Motor neuron (in vitro differentiated cells): ENCODE measurements around the gene ST3GAL4. TPM values are rescaled to one million over a fixed set of nuclear protein-coding genes. Genes with fewer than 3 reads are reported as not detected.
"Not testable (repeated sequence)": the region's sequence is repeated elsewhere in the genome, so short reads cannot be mapped to it uniquely, and the experiment has no call there.

Source experiments
- ATAC-seq, 8 experiments: fragments of 200-7000 bp; cut with Tn5 transposase; replicated peaks in 6 of 8; 2 replicates each; pipeline ENCODE4 v1.8.0; 2021; ENCODE audit warnings: mild to moderate bottlenecking in 8 of 8, moderate library complexity in 8 of 8
- H3K27ac ChIP-seq, 2 donors: fragments of 250-450 bp; sonication (Bioruptor Pico); 2 replicates each; pipeline ENCODE4 v1.9.0; 2021; ENCODE audit warnings: antibody characterized with exemption in 2 of 2, mild to moderate bottlenecking in 2 of 2, moderate library complexity in 1 of 2
- H3K4me1 ChIP-seq, 2 donors: fragments of 250-450 bp; sonication (Bioruptor Pico); replicated peaks in 1 of 2; 2 replicates each; pipeline ENCODE4 v1.6.1; 2021; ENCODE audit warnings: antibody characterized with exemption in 2 of 2, mild to moderate bottlenecking in 2 of 2, moderate library complexity in 1 of 2
- H3K4me3 ChIP-seq, 5 donors: fragments of 250-450 bp; sonication (Bioruptor Pico); 2 replicates each; pipeline ENCODE4 v1.9.0; 2021; ENCODE audit warnings: antibody characterized with exemption in 5 of 5, mild to moderate bottlenecking in 5 of 5, moderate library complexity in 4 of 5
- WGBS, 10 experiments: fragments of 450-650 bp; shearing (Covaris generic); methylation state at CpG; one replicate each; pipeline ENCODE4 v1.0.0; 2022; 5-methylcytosine and 5-hydroxymethylcytosine counted together
- in situ Hi-C, 9 experiments: fragments of 400-800 bp; cut with MboI; loops; one replicate each; pipeline ENCODE4 v1.15.0; 2021; ENCODE audit warnings: low sequenced_read_pairs in 9 of 9, low pct_unique_long_range_greater_than_20kb in 2 of 9; ENCODE audit not compliant: unreplicated experiment in 9 of 9
- total RNA-seq, 8 experiments: library from RNA; unstranded; fragments of 300-600 nt; gene quantifications; 2 replicates each; pipeline versions ENCODE4 v1.2.3 to v1.2.4, GENCODE V29; 2022

Gene ST3GAL4, protein sequence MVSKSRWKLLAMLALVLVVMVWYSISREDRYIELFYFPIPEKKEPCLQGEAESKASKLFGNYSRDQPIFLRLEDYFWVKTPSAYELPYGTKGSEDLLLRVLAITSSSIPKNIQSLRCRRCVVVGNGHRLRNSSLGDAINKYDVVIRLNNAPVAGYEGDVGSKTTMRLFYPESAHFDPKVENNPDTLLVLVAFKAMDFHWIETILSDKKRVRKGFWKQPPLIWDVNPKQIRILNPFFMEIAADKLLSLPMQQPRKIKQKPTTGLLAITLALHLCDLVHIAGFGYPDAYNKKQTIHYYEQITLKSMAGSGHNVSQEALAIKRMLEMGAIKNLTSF
- total RNA-seq, result 10 to 100 TPM in 4 of 8 experiments, 1 to 10 TPM in 4; 5.6 to 98.9 (median 11.3) TPM

DNA sequence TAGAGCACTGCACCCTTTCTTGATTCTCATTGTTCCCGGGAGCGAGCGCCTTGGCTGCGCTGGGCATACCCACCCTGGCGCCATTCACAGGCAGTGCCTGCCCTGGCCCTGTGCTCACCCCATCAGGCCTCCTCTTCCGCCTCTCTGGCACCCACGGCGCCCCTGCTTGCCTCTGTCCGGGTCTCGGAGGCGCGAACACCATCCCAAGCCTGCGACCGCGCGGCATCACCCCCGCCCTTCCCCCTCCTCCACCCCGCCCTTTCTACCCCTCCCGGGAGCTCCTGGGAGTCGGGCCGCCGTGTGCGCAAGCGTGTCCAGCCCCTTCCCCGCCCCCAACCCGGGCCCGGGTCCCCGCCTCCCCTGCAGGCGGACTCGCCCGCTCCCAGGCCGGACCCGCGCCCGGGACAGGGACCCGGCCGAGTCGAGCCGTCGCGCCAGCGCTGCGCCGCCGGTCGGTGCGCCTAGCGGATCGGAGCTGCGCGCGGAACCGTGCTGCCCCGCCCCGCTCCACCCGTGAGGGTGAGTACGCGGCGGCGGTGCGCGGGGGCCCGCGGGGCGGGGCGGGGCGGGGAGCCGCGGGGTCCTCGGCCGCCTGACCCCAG lies at the start of gene ST3GAL4:
ST3GAL4 (plus strand) TSS at position 363 of the 602 bp plus-strand sequence. CDS start 50,470 bp downstream, outside the sequence.
- Histone ChIP-seq H3K4me3 (peak within 1 kb of the TSS; percentile 74 to 93 (median 84)), H3K27ac (peak within 1 kb of the TSS; percentile 49 to 80), H3K4me1 (peaks cover 19 to 21% of the 10 kb centered on the region in 2 donors)
- peak; percentile 36 to 91 (median 87) for ATAC-seq
- WGBS, 10 experiments, result 0 to 2% methylated on average over 5 to 9 of the region's 71 CpGs; no CpG with 5 or more reads in 8 of the 10 experiments
- in situ Hi-C loops, result no loop called here

DNA sequence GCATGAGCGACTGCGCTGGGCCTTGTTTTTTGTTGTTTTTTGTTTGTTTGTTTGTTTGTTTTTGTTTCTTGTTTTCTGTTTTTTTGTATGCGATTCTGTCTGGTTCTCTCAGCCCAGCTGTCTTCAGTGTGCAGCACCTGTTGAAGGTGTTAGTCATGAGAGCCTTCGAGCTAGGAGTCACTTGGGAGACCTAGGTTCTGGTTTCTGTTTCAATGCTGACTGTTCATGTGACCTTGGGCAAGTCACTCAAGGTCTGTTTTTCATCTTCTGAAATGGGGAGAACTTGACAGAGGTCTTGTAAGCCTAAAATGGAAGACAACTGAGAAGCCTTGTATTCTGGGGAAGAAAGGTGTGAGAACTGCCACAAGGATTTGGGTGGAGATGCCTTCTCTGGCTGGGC lies 49.8 kb upstream of the ST3GAL4 start:
- in situ Hi-C loops, result loop anchor here in 1 of 9 experiments (25.0 kb wide), 1 partner anchor 107 kb away; no protein-coding TSS in a partner anchor
- WGBS, 10 experiments, result 83 to 100% (median 100%) methylated on average over 1 to 4 of the region's 4 CpGs; no CpG with 5 or more reads in 1 of the 10 experiments
- Histone ChIP-seq H3K4me3 (no peak overlapping the region), H3K27ac (no peak overlapping the region), H3K4me1 (peaks cover 8 to 10% of the 10 kb centered on the region in 2 donors)
- no peak for ATAC-seq

DNA sequence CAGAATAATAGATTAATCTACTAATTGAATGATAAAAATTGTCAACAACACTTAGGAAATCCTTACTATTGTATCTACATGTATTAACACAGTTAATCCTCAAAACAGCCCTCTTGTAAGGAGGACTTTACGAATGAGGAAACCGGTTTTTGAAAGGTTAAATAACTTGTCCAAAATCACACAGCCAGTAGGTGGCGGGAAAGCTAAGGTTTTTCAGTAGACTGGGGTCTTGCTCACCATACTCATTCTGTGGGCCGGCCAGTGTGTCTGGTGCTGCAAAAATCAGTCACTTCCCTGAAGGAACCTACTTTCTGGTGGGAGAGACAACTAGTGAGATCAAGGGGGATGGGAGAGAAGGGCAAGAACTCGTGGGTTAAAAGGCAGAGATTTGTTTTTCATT lies 47.8 kb upstream of the ST3GAL4 start:
- in situ Hi-C loops, result loop anchor here in 1 of 9 experiments (25.0 kb wide), 1 partner anchor 105 kb away; no protein-coding TSS in a partner anchor
- 0 to 100% (median 40%) methylated on average over 1 to 5 of the region's 5 CpGs; no CpG with 5 or more reads in 2 of the 10 experiments for WGBS, 10 experiments
- no peak for ATAC-seq
- peaks cover 8 to 10% of the 10 kb centered on the region in 2 donors for H3K4me1 ChIP-seq
- no peak overlapping the region for H3K4me3 ChIP-seq
- no peak overlapping the region for H3K27ac ChIP-seq

DNA sequence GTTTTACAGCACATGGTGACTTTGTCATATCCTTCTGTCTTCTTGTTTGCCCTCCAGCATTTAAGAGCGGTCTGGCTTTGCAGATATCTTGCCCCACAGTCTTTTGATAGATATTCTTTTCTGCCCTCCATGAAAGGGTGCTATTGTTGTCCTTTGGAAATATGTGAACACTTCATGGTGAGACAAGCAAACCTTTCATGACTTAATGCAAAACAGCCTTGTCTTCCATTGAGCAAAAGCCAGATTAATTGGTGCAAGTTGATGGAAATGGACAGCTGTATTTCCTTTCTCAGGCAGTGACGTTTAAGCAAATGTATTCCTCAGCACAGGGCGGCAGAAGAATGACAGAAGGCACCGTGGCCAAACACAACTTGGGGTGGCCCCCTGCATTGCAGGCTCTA lies 47.2 kb upstream of the ST3GAL4 start:
- in situ Hi-C loops, result loop anchor here in 1 of 9 experiments (25.0 kb wide), 1 partner anchor 104 kb away; no protein-coding TSS in a partner anchor
- no peak for ATAC-seq

DNA sequence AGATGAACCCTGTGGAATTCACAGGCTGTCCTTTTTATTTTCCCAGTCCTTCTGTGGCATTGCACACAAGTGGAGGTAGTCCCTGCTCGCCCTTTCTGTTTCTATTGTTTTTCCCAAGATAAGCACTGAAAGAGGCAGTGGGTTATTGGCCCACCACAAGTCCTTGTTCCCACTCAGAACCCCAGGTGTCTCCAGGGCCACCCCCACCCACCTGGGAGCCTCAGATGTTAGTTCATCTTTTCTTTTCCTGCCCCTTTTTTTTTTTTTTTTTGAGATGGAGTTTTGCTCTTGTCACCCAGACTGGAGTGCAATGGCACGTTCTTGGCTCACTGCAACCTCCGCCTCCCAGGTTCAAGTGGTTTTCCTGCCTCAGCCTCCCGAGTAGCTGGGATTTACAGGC lies 46.7 kb upstream of the ST3GAL4 start:
- 79 to 100% (median 90%) methylated on average over 1 to 4 of the region's 4 CpGs; no CpG with 5 or more reads in 1 of the 10 experiments for WGBS, 10 experiments
- ATAC-seq, H3K27ac ChIP-seq, H3K4me1 ChIP-seq, H3K4me3 ChIP-seq: not testable (repeated sequence)
- in situ Hi-C loops, result loop anchor here in 1 of 9 experiments (25.0 kb wide), 1 partner anchor 104 kb away; no protein-coding TSS in a partner anchor

More for the DNA sequence above, 47.2 kb upstream of the ST3GAL4 start:
- H3K27ac ChIP-seq, result no peak overlapping the region
- 0 to 100% (median 60%) methylated on average over 1 to 4 of the region's 4 CpGs; no CpG with 5 or more reads in 1 of the 10 experiments for WGBS, 10 experiments
- no peak overlapping the region for H3K4me3 ChIP-seq
- H3K4me1 ChIP-seq, result peaks cover 2 to 7% of the 10 kb centered on the region in 2 donors

DNA sequence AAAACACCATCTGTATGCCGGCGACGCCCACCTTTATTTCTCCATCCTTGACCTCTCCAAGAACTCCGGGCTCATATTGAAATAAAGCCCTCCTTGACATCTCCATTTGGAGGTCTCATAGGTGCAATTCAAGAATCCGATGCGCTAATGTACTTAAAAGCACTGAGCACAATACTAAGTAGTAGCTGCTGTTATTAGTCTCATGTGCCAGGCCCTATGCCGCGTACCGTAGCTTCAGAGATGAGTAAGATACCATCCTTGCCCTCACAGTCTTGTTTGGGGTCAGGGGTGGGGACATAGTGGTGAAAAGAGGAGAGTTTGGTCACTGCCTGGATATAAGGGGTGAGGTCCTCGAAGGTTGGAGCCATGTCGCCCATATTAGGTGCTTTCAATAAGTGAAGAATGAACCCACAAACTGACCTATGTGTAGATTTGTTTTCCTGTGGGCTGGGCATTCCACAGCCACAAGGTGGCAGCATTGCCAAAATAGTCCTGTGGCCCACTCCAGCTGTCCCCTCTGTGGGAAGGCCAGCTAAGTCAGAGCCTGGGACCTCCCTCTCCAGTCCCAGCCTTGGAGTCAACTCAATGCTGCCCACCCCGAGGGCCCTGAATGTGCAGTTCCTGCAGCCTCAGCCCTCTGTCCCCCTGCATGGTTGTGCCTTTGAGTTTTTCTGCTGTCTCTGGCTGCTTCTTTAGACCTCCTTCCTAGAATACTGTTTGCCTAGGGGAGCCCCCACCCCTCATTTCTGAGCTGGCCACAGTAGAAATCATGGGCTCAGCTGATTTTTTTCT lies 45.1 kb upstream of the ST3GAL4 start:
- peaks cover 0 to 2% of the 10 kb centered on the region in 2 donors for H3K4me1 ChIP-seq
- no peak overlapping the region for H3K27ac ChIP-seq
- in situ Hi-C loops, result loop anchor here in 1 of 9 experiments (25.0 kb wide), 1 partner anchor 102 kb away; no protein-coding TSS in a partner anchor
- H3K4me3 ChIP-seq, result no peak overlapping the region
- WGBS, 10 experiments, result 0 to 94% (median 74%) methylated on average over 1 to 9 of the region's 12 CpGs; no CpG with 5 or more reads in 2 of the 10 experiments
- ATAC-seq, result peak; percentile 68 to 99 (median 98)

DNA sequence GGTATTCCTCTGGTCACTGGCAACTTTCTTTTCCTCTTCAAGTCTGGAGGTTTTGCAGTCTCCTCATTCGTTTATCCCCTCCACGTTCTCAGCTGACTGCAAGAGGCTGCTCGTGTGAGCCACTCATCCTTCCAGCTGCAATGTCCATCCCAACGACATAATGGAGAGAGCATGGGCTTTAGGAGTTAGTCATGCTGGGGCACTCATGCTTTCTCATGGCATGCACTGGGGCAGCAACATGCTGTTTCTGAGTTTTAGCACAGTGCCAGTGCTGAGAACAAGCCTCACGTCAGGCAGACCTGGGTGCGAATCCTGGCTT lies 44.5 kb upstream of the ST3GAL4 start:
- in situ Hi-C loops, result loop anchor here in 1 of 9 experiments (25.0 kb wide), 1 partner anchor 101 kb away; no protein-coding TSS in a partner anchor
- peaks cover 0 to 2% of the 10 kb centered on the region in 2 donors for H3K4me1 ChIP-seq
- H3K4me3 ChIP-seq, result no peak overlapping the region
- 55 to 100% (median 83%) methylated on average over 1 to 6 of the region's 6 CpGs; no CpG with 5 or more reads in 2 of the 10 experiments for WGBS, 10 experiments
- no peak overlapping the region for H3K27ac ChIP-seq
- ATAC-seq, result peak in 5 of 8 experiments; percentile 15 to 27 (median 19)

DNA sequence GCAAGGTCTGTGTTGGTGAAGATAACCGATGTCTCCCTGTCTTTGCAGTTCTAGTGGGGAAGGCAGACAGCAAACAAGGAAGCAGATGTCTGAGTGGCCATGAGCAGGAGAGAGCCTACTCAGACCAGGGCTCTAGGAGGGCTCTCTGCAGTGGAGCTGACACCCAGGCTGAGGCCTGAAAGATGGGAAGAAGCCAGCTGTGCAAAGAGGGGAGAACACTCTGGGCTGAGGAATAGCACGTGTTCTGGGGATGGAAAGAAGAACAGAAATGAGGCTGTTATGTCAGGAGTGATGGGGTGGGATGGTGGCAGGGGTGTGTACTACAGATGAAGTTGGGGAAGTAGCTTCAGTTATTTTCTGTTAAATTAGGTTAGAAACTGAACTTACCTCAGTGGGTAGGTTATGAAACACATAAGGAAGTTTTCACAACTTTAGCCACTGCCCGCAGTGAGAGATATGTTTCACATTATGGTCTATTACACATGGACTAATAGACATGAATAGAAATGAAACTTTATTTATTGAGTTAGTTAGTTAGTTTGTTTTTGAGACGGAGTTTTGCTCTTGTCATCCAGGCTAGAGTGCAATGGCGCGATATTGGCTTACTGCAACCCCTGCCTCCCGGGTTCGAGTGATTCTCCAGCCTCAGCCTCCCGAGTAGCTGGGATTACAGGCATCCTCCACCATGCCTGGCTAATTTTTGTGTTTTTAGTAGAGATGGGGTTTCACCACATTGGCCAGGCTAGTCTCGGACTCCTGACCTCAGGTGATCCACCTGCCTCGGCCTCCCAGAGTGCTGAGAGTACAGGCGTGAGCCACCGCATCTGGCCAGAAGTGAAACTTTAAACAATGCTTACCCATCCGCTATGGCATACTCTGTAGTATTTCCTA lies 43.8 kb upstream of the ST3GAL4 start:
- 72 to 100% (median 94%) methylated on average over 1 to 10 of the region's 14 CpGs for WGBS, 10 experiments
- peaks cover 0 to 2% of the 10 kb centered on the region in 2 donors for H3K4me1 ChIP-seq
- no peak overlapping the region for H3K4me3 ChIP-seq
- in situ Hi-C loops, result loop anchor here in 1 of 9 experiments (25.0 kb wide), 1 partner anchor 101 kb away; no protein-coding TSS in a partner anchor
- no peak for ATAC-seq
- H3K27ac ChIP-seq, result no peak overlapping the region

DNA sequence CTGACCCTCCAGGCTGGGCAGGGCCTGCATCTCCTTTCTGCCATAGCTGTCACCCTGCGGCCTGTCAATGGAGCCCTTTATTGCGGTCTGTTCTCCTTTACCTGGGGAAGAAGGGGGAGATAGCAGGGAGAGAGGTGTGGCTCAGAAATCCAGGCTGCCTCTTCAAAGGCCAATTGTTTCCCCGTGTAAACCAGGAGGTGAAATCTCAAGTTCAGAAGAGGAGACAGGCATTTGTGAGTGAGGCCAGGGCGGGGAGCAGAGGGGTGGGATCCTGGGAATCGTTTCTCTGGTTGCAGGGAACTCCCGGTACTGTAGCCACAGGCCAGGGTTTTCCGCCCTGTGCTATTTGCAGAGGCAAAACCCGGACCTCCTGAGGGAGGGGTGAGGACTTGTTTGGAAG lies 42.5 kb upstream of the ST3GAL4 start:
- in situ Hi-C loops, result loop anchor here in 1 of 9 experiments (25.0 kb wide), 1 partner anchor 99 kb away; no protein-coding TSS in a partner anchor
- peak in 3 of 8 experiments; percentile 50 to 63 (median 60) for ATAC-seq

DNA sequence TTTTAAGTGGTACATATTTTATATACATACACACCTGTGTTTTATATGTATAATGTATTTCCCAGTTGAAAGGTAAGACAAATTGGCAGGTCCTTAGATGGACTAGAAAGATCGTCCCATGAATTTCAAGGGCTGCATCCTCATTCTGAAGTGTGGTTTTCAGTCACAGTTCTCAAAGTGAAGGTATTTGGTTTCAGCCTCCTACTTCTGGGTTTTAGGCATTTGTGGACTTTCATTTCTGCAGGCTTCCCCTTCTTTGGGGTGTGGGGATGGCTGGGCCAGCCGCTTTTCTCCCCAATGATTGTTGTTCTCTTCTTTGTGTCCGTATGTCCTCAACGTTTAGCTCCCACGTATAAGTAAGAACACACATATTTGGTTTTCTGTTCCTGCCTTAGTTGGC lies 41.7 kb upstream of the ST3GAL4 start:
- WGBS, 10 experiments, result 72 to 100% (median 95%) methylated on average over 1 to 5 of the region's 5 CpGs; no CpG with 5 or more reads in 3 of the 10 experiments
- H3K4me3 ChIP-seq, result no peak overlapping the region
- in situ Hi-C loops, result loop anchor here in 1 of 9 experiments (25.0 kb wide), 1 partner anchor 98 kb away; no protein-coding TSS in a partner anchor
- H3K27ac ChIP-seq, result no peak overlapping the region
- H3K4me1 ChIP-seq, result peaks cover 2 to 4% of the 10 kb centered on the region in 2 donors
- ATAC-seq, result no peak

More for the DNA sequence above, 42.5 kb upstream of the ST3GAL4 start:
- peaks cover 2 to 4% of the 10 kb centered on the region in 2 donors for H3K4me1 ChIP-seq
- no peak overlapping the region for H3K27ac ChIP-seq
- 6 to 78% (median 63%) methylated on average over 1 to 5 of the region's 8 CpGs; no CpG with 5 or more reads in 4 of the 10 experiments for WGBS, 10 experiments
- H3K4me3 ChIP-seq, result no peak overlapping the region

DNA sequence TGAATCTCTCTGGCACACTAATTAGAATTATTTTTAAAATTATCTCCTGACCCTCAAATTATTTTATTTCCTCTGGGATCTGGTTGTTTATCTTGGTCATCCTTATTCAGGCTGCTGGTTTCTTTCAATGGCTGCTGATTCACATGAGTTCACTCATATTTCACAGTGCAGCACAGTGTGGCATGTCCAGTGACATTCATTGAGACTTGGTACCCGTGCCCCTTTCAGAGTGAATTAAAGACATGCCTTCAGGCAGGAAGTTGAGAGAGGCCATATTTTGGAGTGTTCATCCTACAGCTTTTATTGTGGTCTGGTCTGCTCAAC lies 38.1 kb upstream of the ST3GAL4 start:
- Histone ChIP-seq H3K4me3 (no peak overlapping the region), H3K4me1 (peaks cover 0 to 4% of the 10 kb centered on the region in 2 donors), H3K27ac (no peak overlapping the region)
- WGBS, 10 experiments, result 20 to 80% (median 73%) methylated on average over 1 of the region's 1 CpG; no CpG with 5 or more reads in 6 of the 10 experiments
- ATAC-seq, result peak in 3 of 8 experiments; percentile 61
- in situ Hi-C loops, result loop anchor here in 1 of 9 experiments (25.0 kb wide), 1 partner anchor 95 kb away; no protein-coding TSS in a partner anchor
